ENCODE results near the gene RARRES2.

RARRES2 gene

GRCh38 chr7:150376560-150376959 lies 35.1 kb upstream of the RARRES2 start:
- DNase-seq, result no peak

GRCh38 chr7:150375662-150376521 lies 34.5 kb upstream of the RARRES2 start:
- no peak for DNase-seq

- no peak for DNase-seq
These were observed 33.0 kb upstream of the RARRES2 start for GRCh38 chr7:150374472-150374871.

GRCh38 chr7:150374026-150374425 lies 32.6 kb upstream of the RARRES2 start:
- DNase-seq, result no peak

- no peak for DNase-seq
These were observed 31.8 kb upstream of the RARRES2 start for GRCh38 chr7:150373049-150373801.

GRCh38 chr7:150372271-150373048 lies 31.0 kb upstream of the RARRES2 start:
- no peak for DNase-seq

- no peak for DNase-seq
These were observed 30.5 kb upstream of the RARRES2 start for GRCh38 chr7:150371996-150372270.

GRCh38 chr7:150371131-150371995 lies 29.9 kb upstream of the RARRES2 start:
- DNase-seq, result no peak

GRCh38 chr7:150370612-150371071 lies 29.2 kb upstream of the RARRES2 start:
- no peak for DNase-seq

- no peak for DNase-seq
These were observed 28.5 kb upstream of the RARRES2 start for GRCh38 chr7:150369748-150370501.

GRCh38 chr7:150368884-150369747 lies 27.7 kb upstream of the RARRES2 start:
- peak; percentile 70 for DNase-seq

- peak; percentile 94 for DNase-seq
These were observed 26.9 kb upstream of the RARRES2 start, which contains the start of gene REPIN1 for GRCh38 chr7:150368096-150368883. Gene REPIN1 (plus strand): TSS chr7:150368822. CDS start chr7:150369712, 890 bp downstream.

- no peak for DNase-seq
These were observed 26.3 kb upstream of the RARRES2 start for GRCh38 chr7:150367677-150368095.

GRCh38 chr7:150365673-150366398 lies 24.4 kb upstream of the RARRES2 start:
- no peak for DNase-seq

GRCh38 chr7:150365194-150365593 lies 23.8 kb upstream of the RARRES2 start:
- no peak for DNase-seq

GRCh38 chr7:150363872-150364271 lies 22.4 kb upstream of the RARRES2 start:
- DNase-seq, result no peak

- no peak for DNase-seq
These were observed 21.9 kb upstream of the RARRES2 start for GRCh38 chr7:150363370-150363769.

- no peak for DNase-seq
These were observed 20.6 kb upstream of the RARRES2 start for GRCh38 chr7:150361807-150362621.
